RWPE1 (cell line): ENCODE results near the gene G0S2.
"Not testable (repeated sequence)": the region's sequence is repeated elsewhere in the genome, so short reads cannot be mapped to it uniquely, and the experiment has no call there.

Experiments
- CTCF ChIA-PET: fragments of 350-600 bp; sonication (Branson Sonifier 250); formaldehyde crosslinking; extraction: SDS; loops from one replicate; lab custom pipeline; 2021; lab: Yijun Ruan, JAX
- POLR2A ChIA-PET: fragments of 400-600 bp; formaldehyde crosslinking; extraction: SDS; loops from one replicate; lab custom pipeline; 2020; ENCODE audit warnings: antibody characterized with exemption; ENCODE audit not compliant: low non-redundant PET; lab: Yijun Ruan, JAX
- DNase-seq: peaks from one replicate; pipeline ENCODE4 v3.0.0; 2012; ENCODE audit warnings: low spot score
- H3K27ac ChIP-seq: fragments of 450-650 bp; 2 replicates; pipeline ENCODE4 v1.5.1; 2017
- TF ChIP-seq, protein P1 (sequence below): fragments of 450-650 bp; conservative IDR thresholded peaks from 2 replicates; pipeline ENCODE4 v1.5.1; 2017; ENCODE audit warnings: low read depth, mild to moderate bottlenecking

G0S2 gene

DNA sequence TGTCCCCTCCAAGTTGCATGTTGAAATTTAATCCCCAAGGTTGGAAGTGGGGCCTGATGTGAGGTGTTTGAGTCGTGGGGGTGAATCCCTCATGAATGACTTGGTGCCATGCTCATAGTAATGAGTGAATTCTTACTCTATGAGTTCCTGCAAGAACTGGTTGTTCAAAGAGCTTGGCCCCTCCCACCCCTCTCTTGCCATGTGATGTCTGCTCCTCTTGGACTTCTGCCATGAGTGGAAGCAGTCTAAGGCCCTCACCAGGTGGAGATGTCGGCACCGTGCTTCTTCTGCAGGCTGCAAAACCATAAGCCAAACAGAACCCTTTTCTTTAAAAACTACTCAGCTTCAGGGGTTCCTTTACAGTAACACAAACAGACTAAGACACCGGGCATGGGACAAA lies 14.3 kb downstream of the G0S2 start:
- CTCF ChIA-PET: interaction anchor here (0.7 to 1.7 kb wide), 3 partner anchors 66 to 113 kb away, joined by 3 to 6 read pairs (median 3); no protein-coding TSS in a partner anchor
- POLR2A ChIA-PET: no interaction called here
- DNase-seq: no peak
- H3K27ac ChIP-seq: no peak overlapping the region
- TF ChIP-seq, protein P1, sequence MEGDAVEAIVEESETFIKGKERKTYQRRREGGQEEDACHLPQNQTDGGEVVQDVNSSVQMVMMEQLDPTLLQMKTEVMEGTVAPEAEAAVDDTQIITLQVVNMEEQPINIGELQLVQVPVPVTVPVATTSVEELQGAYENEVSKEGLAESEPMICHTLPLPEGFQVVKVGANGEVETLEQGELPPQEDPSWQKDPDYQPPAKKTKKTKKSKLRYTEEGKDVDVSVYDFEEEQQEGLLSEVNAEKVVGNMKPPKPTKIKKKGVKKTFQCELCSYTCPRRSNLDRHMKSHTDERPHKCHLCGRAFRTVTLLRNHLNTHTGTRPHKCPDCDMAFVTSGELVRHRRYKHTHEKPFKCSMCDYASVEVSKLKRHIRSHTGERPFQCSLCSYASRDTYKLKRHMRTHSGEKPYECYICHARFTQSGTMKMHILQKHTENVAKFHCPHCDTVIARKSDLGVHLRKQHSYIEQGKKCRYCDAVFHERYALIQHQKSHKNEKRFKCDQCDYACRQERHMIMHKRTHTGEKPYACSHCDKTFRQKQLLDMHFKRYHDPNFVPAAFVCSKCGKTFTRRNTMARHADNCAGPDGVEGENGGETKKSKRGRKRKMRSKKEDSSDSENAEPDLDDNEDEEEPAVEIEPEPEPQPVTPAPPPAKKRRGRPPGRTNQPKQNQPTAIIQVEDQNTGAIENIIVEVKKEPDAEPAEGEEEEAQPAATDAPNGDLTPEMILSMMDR: no peak

GRCh38 chr1:209691237-209691636 lies 16.0 kb downstream of the G0S2 start:
- H3K27ac ChIP-seq: no peak overlapping the region
- POLR2A ChIA-PET: no interaction called here
- TF ChIP-seq, protein P1: no peak
- DNase-seq: no peak
- CTCF ChIA-PET: no interaction called here

- TF ChIP-seq, protein P1: no peak
- H3K27ac ChIP-seq: no peak overlapping the region
- CTCF ChIA-PET: interaction anchor here (0.6 to 1.4 kb wide), 9 partner anchors 18 to 139 kb away, joined by 3 to 4 read pairs (median 3); partner anchors contain the start of gene CAMK1G
- DNase-seq: no peak
- POLR2A ChIA-PET: no interaction called here
These were observed 17.1 kb downstream of the G0S2 start for GRCh38 chr1:209692296-209692695.

DNA sequence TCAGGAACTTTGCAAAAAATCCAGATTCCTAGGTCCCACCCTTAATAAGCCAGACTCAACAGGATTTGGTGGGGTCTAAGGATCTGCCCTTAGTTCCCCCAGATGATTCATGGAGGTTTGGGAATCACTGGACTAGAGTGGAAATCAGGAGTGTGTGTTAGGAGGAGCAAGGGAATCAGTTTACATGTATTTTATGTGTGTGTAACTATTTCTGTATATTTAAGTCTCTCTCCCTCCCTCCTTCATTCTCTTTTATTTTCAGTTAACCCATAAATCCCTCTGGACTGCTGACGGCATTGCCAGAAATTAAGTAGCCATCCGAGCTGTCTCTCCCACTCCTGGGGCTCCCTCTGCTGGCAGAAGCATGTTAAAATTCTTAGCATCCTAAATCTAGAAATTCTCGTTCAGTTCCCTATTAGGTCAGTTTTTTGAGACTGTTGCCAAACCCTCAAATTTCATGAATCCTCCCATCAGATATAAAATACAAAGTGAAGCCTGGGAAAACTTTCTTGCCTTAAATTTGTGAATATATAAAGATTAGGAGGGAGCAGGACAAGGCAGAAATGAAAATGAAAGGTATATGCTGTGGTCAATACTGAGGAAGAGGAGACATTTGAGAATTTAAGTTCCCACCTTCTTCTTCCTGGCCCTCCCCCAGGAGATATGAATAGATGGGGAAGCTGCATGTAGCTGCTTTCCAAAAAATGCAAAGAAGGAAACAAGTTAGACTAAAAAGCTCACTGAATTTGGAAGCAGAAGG lies 17.7 kb downstream of the G0S2 start:
- POLR2A ChIA-PET: no interaction called here
- CTCF ChIA-PET: interaction anchor here (0.6 to 1.4 kb wide), 14 partner anchors 18 to 1991 kb away, joined by 3 to 4 read pairs (median 3); partner anchors contain the start of gene CAMK1G
- no peak overlapping the region for H3K27ac ChIP-seq
- TF ChIP-seq, protein P1: peak; percentile 84
- peak; percentile 65 for DNase-seq

DNA sequence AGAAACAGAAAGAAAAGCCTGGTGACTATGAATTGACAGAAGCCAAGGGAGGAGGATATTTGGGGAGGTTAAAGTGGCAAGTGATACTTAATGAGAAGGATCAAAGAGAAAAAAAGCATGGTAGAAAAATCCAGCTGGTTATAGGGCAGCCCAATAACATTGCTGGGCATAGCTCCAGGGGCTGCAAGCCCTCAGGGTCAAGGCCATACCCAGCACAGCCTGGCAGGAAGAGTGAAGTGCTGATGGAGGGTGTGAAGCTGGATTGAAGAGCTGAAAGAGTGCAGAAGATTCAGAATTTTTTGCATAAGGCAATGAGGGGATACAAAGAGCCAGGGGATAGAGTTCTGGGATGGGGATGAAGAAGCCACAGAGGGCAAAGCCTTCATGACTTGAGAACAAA lies 21.5 kb downstream of the G0S2 start:
- no peak overlapping the region for H3K27ac ChIP-seq
- CTCF ChIA-PET: interaction anchor here (0.6 kb wide), 1 partner anchor 102 kb away, joined by 3 read pairs; no protein-coding TSS in a partner anchor
- POLR2A ChIA-PET: no interaction called here
- no peak for DNase-seq
- TF ChIP-seq, protein P1: no peak

GRCh38 chr1:209697126-209697525 lies 21.9 kb downstream of the G0S2 start:
- ChIA-PET CTCF (no interaction called here), POLR2A (no interaction called here)
- TF ChIP-seq, protein P1: no peak
- DNase-seq: no peak
- no peak overlapping the region for H3K27ac ChIP-seq

DNA sequence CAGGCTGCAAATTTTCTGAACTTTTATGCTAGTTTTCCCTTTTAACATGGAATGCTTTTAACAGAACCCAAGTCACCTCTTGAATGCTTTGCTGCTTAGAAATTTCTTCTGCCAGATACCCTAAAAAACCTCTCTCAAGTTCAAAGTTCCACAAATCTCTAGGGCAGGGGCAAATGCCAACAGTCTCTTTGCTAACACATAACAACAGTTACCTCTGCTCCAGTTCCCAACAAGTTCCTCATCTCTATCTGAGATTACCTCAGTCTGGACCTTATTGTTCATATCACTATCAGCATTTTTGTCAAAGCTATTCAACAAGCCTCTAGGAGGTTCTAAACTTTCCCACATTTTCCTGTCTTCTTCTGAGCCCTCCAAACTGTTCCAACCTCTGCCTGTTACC lies 25.5 kb downstream of the G0S2 start:
- POLR2A ChIA-PET, H3K27ac ChIP-seq, CTCF ChIA-PET, DNase-seq: not testable (repeated sequence)
